Keratinocyte (primary cell): Measurements from ENCODE around the gene RPIA.

ENCODE experiments used
- CTCF ChIP-seq, 3 experiments: IDR thresholded peaks in 1 of 3; conservative IDR thresholded peaks in 1 of 3; optimal IDR thresholded peaks in 1 of 3; 2 replicates in 2 of 3; 3 replicates in 1 of 3; pipeline versions ENCODE3 to v1.5.1; 2011; ENCODE audit warnings: low read length in 3 of 3, mild to moderate bottlenecking in 3 of 3, moderate library complexity in 2 of 3, control low read depth in 1 of 3, inconsistent platforms in 1 of 3; ENCODE audit not compliant: insufficient read depth in 2 of 3; ENCODE audit errors: extremely low read depth in 1 of 3
- EZH2 ChIP-seq: IDR thresholded peaks from one replicate; pipeline ENCODE4 v1.6.1; 2012; ENCODE audit warnings: inconsistent platforms, mild to moderate bottlenecking, low read length, moderate library complexity

- TF ChIP-seq CTCF (optimal IDR thresholded peaks at IDR 0.05 in 1 of 3, IDR thresholded peaks at IDR 0.05 in 1 of 3, conservative IDR thresholded peaks at IDR 0.05 in 1 of 3; ENCODE audit: extremely low read depth in 1 of 3, insufficient read depth in 2 of 3, low read length in 3 of 3) (no peak), EZH2 (no peak)
Observed at GRCh38 chr2:88735853-88736252, 44.4 kb downstream of the RPIA start.
